ENCODE measurements around the gene OR5AS1. TPM values are rescaled to one million over a fixed set of nuclear protein-coding genes. Genes with fewer than 3 reads are reported as not detected.
"Not testable (repeated sequence)": the region's sequence is repeated elsewhere in the genome, so short reads cannot be mapped to it uniquely, and the experiment has no call there.

The OR5AS1 gene
- total RNA-seq, 1 donor from 2014 or later: not detected

DNA sequence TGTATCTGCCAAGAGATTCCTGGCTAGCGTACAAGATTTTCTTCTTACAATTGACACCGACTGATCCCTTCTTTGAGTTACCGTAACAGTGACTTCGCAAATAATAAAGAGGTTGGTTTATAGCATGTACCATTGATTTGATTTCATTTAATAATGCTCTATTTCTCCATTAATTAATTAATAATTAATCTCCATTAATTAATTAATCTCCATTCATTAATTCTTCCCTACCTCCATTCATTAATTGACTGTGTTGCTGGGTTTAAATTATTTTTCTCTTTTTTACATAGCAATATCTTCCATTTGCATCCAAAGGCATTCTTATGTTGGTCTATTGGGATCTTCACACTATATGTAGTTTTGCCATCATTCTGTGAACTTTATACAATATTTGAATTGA is 21.0 kb downstream of the OR5AS1 start:
- H3K36me3 Mint-ChIP-seq (ENCODE audit: low read depth, unreplicated experiment): no peaks in the 10 kb centered on the region

DNA sequence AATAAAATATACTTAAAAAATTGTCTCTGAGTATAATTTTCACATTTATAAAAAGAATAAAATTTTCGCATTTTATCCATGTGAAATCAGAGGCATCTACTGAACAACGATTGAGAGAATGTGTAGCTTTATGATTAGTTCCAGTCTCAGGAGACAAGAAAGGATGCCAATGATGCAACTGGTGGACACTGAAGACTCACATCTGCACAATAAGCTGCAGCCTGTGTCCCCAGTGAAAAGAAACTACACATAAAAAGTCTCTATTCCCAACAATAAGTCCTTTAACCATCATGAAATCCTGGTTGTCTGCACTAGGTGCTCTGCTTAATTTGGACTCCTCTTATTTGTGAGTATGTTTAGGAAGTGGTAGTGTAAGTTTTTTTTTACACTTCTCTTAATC is 22.0 kb downstream of the OR5AS1 start:
- no peaks in the 10 kb centered on the region for H3K27me3 Mint-ChIP-seq (ENCODE audit: unreplicated experiment)
- TF ChIP-seq, protein P1, sequence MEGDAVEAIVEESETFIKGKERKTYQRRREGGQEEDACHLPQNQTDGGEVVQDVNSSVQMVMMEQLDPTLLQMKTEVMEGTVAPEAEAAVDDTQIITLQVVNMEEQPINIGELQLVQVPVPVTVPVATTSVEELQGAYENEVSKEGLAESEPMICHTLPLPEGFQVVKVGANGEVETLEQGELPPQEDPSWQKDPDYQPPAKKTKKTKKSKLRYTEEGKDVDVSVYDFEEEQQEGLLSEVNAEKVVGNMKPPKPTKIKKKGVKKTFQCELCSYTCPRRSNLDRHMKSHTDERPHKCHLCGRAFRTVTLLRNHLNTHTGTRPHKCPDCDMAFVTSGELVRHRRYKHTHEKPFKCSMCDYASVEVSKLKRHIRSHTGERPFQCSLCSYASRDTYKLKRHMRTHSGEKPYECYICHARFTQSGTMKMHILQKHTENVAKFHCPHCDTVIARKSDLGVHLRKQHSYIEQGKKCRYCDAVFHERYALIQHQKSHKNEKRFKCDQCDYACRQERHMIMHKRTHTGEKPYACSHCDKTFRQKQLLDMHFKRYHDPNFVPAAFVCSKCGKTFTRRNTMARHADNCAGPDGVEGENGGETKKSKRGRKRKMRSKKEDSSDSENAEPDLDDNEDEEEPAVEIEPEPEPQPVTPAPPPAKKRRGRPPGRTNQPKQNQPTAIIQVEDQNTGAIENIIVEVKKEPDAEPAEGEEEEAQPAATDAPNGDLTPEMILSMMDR (IDR thresholded peaks at IDR 0.05; ENCODE audit: unreplicated experiment): no peak
- H3K27ac Mint-ChIP-seq (ENCODE audit: unreplicated experiment): no peak overlapping the region
- no peaks in the 10 kb centered on the region for H3K36me3 Mint-ChIP-seq (ENCODE audit: low read depth, unreplicated experiment)
- no peaks in the 10 kb centered on the region for H3K4me1 Mint-ChIP-seq (ENCODE audit: unreplicated experiment)
- no peak for DNase-seq (ENCODE audit: low spot score)
- H3K9me3 Mint-ChIP-seq (ENCODE audit: unreplicated experiment): no peaks in the 10 kb centered on the region
- H3K4me3 Mint-ChIP-seq (ENCODE audit: unreplicated experiment): no peak overlapping the region

More for the DNA sequence above, 21.0 kb downstream of the OR5AS1 start:
- Mint-ChIP-seq H3K27me3 (ENCODE audit: unreplicated experiment) (peaks cover under 1% of the 10 kb centered on the region), H3K9me3 (ENCODE audit: unreplicated experiment) (peaks cover under 1% of the 10 kb centered on the region), H3K4me3 (ENCODE audit: unreplicated experiment) (no peak overlapping the region), H3K27ac (ENCODE audit: unreplicated experiment) (no peak overlapping the region), H3K4me1 (ENCODE audit: unreplicated experiment) (no peaks in the 10 kb centered on the region)
- TF ChIP-seq, protein P1 (IDR thresholded peaks at IDR 0.05; ENCODE audit: unreplicated experiment): no peak
- DNase-seq (ENCODE audit: low spot score): no peak

DNA sequence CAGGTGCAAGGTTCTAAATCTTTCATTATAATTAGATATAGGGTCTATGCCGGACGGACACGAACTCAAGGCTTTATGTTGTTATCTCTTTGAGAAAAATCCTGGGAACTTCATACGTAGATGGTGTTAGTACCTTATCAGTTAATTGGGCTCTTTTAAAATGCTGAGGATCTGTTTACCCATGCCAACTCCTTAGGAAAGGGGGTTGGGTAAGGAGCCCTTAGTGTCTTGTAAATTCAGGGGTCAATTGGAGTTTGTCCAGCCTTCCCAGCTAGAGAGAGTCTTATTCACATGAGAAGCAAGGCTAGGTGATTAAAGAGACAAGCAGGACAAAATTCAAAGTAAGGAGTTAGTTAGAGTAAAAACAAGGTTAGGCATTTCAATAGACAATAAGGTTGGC is 28.9 kb downstream of the OR5AS1 start:
- H3K36me3 Mint-ChIP-seq (ENCODE audit: low read depth, unreplicated experiment); H3K27ac Mint-ChIP-seq (ENCODE audit: unreplicated experiment); H3K4me1 Mint-ChIP-seq (ENCODE audit: unreplicated experiment): not testable (repeated sequence)

DNA sequence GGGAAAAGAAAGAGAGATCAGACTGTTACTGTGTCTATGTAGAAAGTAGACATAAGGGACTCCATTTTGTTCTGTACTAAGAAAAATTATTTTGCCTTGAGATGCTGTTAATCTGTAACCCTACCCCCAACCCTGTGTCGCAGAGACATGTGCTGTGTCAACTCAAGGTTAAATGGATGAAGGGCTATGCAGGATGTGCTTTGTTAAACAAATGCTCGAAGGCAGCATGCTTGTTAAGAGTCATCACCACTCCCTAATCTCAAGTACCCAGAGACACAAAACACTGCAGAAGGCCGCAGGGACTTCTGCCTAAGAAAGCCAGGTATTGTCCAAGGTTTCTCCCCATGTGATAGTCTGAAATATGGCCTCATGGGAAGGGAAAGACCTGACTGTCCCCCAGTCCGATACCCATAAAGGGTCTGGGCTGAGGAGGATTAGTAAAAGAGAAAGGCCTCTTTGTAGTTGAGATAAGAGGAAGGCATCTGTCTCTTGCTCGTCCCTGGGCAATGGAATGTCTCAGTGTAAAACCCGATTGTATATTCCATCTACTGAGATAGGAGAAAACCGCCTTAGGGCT is 30.3 kb downstream of the OR5AS1 start:
- not testable (repeated sequence) for DNase-seq (ENCODE audit: low spot score); H3K4me3 Mint-ChIP-seq (ENCODE audit: unreplicated experiment); H3K27ac Mint-ChIP-seq (ENCODE audit: unreplicated experiment)

More for the DNA sequence above, 28.9 kb downstream of the OR5AS1 start:
- H3K9me3 Mint-ChIP-seq (ENCODE audit: unreplicated experiment); H3K27me3 Mint-ChIP-seq (ENCODE audit: unreplicated experiment); DNase-seq (ENCODE audit: low spot score); H3K4me3 Mint-ChIP-seq (ENCODE audit: unreplicated experiment): not testable (repeated sequence)

DNA sequence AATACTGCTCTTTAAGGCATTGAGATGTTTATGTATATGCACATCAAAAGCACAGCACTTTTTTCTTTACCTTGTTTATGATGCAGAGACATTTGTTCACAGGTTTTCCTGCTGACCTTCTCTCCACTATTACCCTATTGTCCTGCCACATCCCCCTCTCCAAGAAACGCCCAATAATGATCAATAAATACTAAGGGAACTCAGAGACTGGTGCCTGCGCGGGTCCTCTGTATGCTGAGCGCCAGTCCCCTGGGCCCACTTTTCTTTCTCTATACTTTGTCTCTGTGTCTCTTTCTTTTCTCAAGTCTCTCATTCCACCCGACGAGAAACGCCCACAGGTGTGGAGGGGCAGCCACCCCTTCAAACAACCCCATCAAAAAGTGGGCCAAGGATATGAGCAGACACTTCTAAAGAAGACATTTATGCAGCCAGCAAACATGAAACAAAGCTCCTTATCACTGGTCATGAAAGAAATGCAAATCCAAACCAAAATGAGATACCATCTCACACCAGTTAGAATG is 30.9 kb downstream of the OR5AS1 start:
- H3K4me3 Mint-ChIP-seq (ENCODE audit: unreplicated experiment); H3K36me3 Mint-ChIP-seq (ENCODE audit: low read depth, unreplicated experiment); H3K4me1 Mint-ChIP-seq (ENCODE audit: unreplicated experiment); H3K27ac Mint-ChIP-seq (ENCODE audit: unreplicated experiment); DNase-seq (ENCODE audit: low spot score); H3K27me3 Mint-ChIP-seq (ENCODE audit: unreplicated experiment); H3K9me3 Mint-ChIP-seq (ENCODE audit: unreplicated experiment): not testable (repeated sequence)

More for the DNA sequence above, 30.3 kb downstream of the OR5AS1 start:
- H3K36me3 Mint-ChIP-seq (ENCODE audit: low read depth, unreplicated experiment); H3K9me3 Mint-ChIP-seq (ENCODE audit: unreplicated experiment); H3K27me3 Mint-ChIP-seq (ENCODE audit: unreplicated experiment); H3K4me1 Mint-ChIP-seq (ENCODE audit: unreplicated experiment): not testable (repeated sequence)

DNA sequence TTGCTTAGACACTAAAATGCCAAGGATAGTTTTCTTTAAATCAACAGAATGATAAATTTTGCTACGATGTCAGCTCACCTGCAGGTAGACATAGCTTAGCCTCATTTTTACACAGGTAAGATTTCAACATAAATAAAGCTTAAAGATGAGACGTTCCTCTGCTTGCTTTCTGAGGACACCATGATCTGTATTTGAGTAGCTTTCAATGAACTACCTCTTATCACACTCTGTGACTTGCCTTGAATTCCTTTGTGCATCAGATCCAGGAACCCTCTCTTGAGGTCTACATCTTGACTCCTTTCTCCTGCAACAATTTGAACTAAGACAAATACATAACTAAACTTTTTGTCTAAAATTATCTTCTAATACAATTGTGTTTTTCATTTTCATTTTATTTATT is 39.5 kb downstream of the OR5AS1 start:
- Mint-ChIP-seq H3K36me3 (ENCODE audit: low read depth, unreplicated experiment) (no peaks in the 10 kb centered on the region), H3K27ac (ENCODE audit: unreplicated experiment) (no peak overlapping the region)
- no peak for DNase-seq (ENCODE audit: low spot score)

More for the DNA sequence above, 39.5 kb downstream of the OR5AS1 start:
- Mint-ChIP-seq H3K4me1 (ENCODE audit: unreplicated experiment) (no peaks in the 10 kb centered on the region), H3K9me3 (ENCODE audit: unreplicated experiment) (no peaks in the 10 kb centered on the region), H3K4me3 (ENCODE audit: unreplicated experiment) (no peak overlapping the region), H3K27me3 (ENCODE audit: unreplicated experiment) (no peaks in the 10 kb centered on the region)
- TF ChIP-seq, protein P1 (IDR thresholded peaks at IDR 0.05; ENCODE audit: unreplicated experiment): no peak

Other genes starting within 250 kb of the OR5AS1 start
- gene OR5D14, start 232.1 kb upstream of the OR5AS1 start, total RNA-seq (ENCODE audit: unreplicated experiment): not detected
- not detected for gene OR5L1, start 216.3 kb upstream of the OR5AS1 start, total RNA-seq (ENCODE audit: unreplicated experiment)
- not detected for gene OR5D18, start 208.0 kb upstream of the OR5AS1 start, total RNA-seq (ENCODE audit: unreplicated experiment)
- not detected for gene OR5L2, start 200.4 kb upstream of the OR5AS1 start, total RNA-seq (ENCODE audit: unreplicated experiment)
- gene OR5D16, start 188.9 kb upstream of the OR5AS1 start, total RNA-seq (ENCODE audit: unreplicated experiment): not detected
- gene TRIM51, start 144.4 kb upstream of the OR5AS1 start, total RNA-seq (ENCODE audit: unreplicated experiment): not detected
- not detected for gene OR5W2, start 113.1 kb upstream of the OR5AS1 start, total RNA-seq (ENCODE audit: unreplicated experiment)
- not detected for gene OR5I1, start 91.3 kb upstream of the OR5AS1 start, total RNA-seq (ENCODE audit: unreplicated experiment)
- not detected for gene OR10AG1, start 57.7 kb upstream of the OR5AS1 start, total RNA-seq (ENCODE audit: unreplicated experiment)
- gene OR5F1, start 33.0 kb upstream of the OR5AS1 start, total RNA-seq (ENCODE audit: unreplicated experiment): not detected
- not detected for gene OR8I2, start 65.7 kb downstream of the OR5AS1 start, total RNA-seq (ENCODE audit: unreplicated experiment)
- not detected for gene OR8H2, start 76.0 kb downstream of the OR5AS1 start, total RNA-seq (ENCODE audit: unreplicated experiment)
- not detected for gene OR8H3, start 94.7 kb downstream of the OR5AS1 start, total RNA-seq (ENCODE audit: unreplicated experiment)
- not detected for gene OR8J3, start 112.5 kb downstream of the OR5AS1 start, total RNA-seq (ENCODE audit: unreplicated experiment)
- not detected for gene OR8K5, start 132.7 kb downstream of the OR5AS1 start, total RNA-seq (ENCODE audit: unreplicated experiment)
- gene OR5J2, start 149.0 kb downstream of the OR5AS1 start, total RNA-seq (ENCODE audit: unreplicated experiment): not detected
- not detected for gene OR5T2, start 206.6 kb downstream of the OR5AS1 start, total RNA-seq (ENCODE audit: unreplicated experiment)
- not detected for gene OR5T3, start 224.6 kb downstream of the OR5AS1 start, total RNA-seq (ENCODE audit: unreplicated experiment)
- gene OR5T1, start 246.5 kb downstream of the OR5AS1 start, total RNA-seq (ENCODE audit: unreplicated experiment): not detected

Data from endothelial cell (in vitro differentiated cells).